GM12801 (cell line): ENCODE measurements around the gene ORAI3.

ENCODE experiments used
- CTCF ChIP-seq: IDR thresholded peaks from one replicate; pipeline ENCODE4 v1.5.1; 2011; ENCODE audit warnings: control low read depth; ENCODE audit not compliant: insufficient read length; ENCODE audit errors: extremely low read depth

Gene ORAI3

GRCh38 chr16:30992931-30993816, 44.3 kb downstream of the ORAI3 start:
- no peak for TF ChIP-seq CTCF

- no peak for TF ChIP-seq CTCF
Observed at GRCh38 chr16:30995927-30996323, 47.1 kb downstream of the ORAI3 start.

GRCh38 chr16:30996324-30996984, 47.6 kb downstream of the ORAI3 start:
- TF ChIP-seq CTCF = no peak

- no peak for TF ChIP-seq CTCF
Observed at GRCh38 chr16:30996985-30997724, 48.3 kb downstream of the ORAI3 start.

GRCh38 chr16:30997725-30998711, 49.1 kb downstream of the ORAI3 start:
- no peak for TF ChIP-seq CTCF

GRCh38 chr16:30998852-30999761, 50.2 kb downstream of the ORAI3 start:
- no peak for TF ChIP-seq CTCF
